ENCODE results near the gene KCND2.

KCND2 gene

GRCh38 chr7:120703585-120704240, 430.7 kb downstream of the KCND2 start:
- no peak for DNase-seq (ENCODE audit: low spot score)

- DNase-seq (ENCODE audit: low spot score), result no peak
Observed at GRCh38 chr7:120709252-120709971, 436.4 kb downstream of the KCND2 start.

- DNase-seq (ENCODE audit: low spot score), result no peak
Observed at GRCh38 chr7:120709972-120710320, 437.0 kb downstream of the KCND2 start.

GRCh38 chr7:120714945-120715344, 442.0 kb downstream of the KCND2 start:
- no peak for DNase-seq (ENCODE audit: low spot score)

- DNase-seq (ENCODE audit: low spot score), result no peak
Observed at GRCh38 chr7:120716307-120716706, 443.3 kb downstream of the KCND2 start.

GRCh38 chr7:120717166-120717565, 444.2 kb downstream of the KCND2 start:
- DNase-seq (ENCODE audit: low spot score), result no peak

- DNase-seq (ENCODE audit: low spot score), result no peak
Observed at GRCh38 chr7:120718361-120718760, 445.4 kb downstream of the KCND2 start.

GRCh38 chr7:120720317-120720716, 447.3 kb downstream of the KCND2 start:
- DNase-seq (ENCODE audit: low spot score), result no peak

- DNase-seq (ENCODE audit: low spot score), result no peak
Observed at GRCh38 chr7:120723465-120724385, 450.8 kb downstream of the KCND2 start.

- DNase-seq (ENCODE audit: low spot score), result no peak
Observed at GRCh38 chr7:120724448-120724847, 451.5 kb downstream of the KCND2 start.

- DNase-seq (ENCODE audit: low spot score), result no peak
Observed at GRCh38 chr7:120724955-120725354, 452.0 kb downstream of the KCND2 start.

GRCh38 chr7:120725376-120726039, 452.5 kb downstream of the KCND2 start:
- DNase-seq (ENCODE audit: low spot score), result peak; percentile 46

GRCh38 chr7:120729245-120729644, 456.3 kb downstream of the KCND2 start:
- no peak for DNase-seq (ENCODE audit: low spot score)

GRCh38 chr7:120731271-120731670, 458.3 kb downstream of the KCND2 start:
- no peak for DNase-seq (ENCODE audit: low spot score)

GRCh38 chr7:120732256-120732655, 459.3 kb downstream of the KCND2 start:
- DNase-seq (ENCODE audit: low spot score), result no peak

GRCh38 chr7:120733143-120733542, 460.2 kb downstream of the KCND2 start:
- DNase-seq (ENCODE audit: low spot score), result peak; percentile 85

GRCh38 chr7:120733835-120734234, 460.9 kb downstream of the KCND2 start:
- DNase-seq (ENCODE audit: low spot score), result no peak

GRCh38 chr7:120735791-120736190, 462.8 kb downstream of the KCND2 start:
- no peak for DNase-seq (ENCODE audit: low spot score)

GRCh38 chr7:120738816-120739215, 465.8 kb downstream of the KCND2 start:
- no peak for DNase-seq (ENCODE audit: low spot score)

- no peak for DNase-seq (ENCODE audit: low spot score)
Observed at GRCh38 chr7:120740348-120740747, 467.4 kb downstream of the KCND2 start.

GRCh38 chr7:120741371-120742042, 468.5 kb downstream of the KCND2 start:
- no peak for DNase-seq (ENCODE audit: low spot score)

GRCh38 chr7:120742372-120742771, 469.4 kb downstream of the KCND2 start:
- DNase-seq (ENCODE audit: low spot score), result no peak
